GM21515 (cell line): ENCODE results near the gene CLCN4.

Source experiments
- ATAC-seq: cut with Tn5 transposase; IDR thresholded peaks from one replicate; pipeline ENCODE4 v1.9.1; 2021; ENCODE audit not compliant: unreplicated experiment

The CLCN4 gene

DNA sequence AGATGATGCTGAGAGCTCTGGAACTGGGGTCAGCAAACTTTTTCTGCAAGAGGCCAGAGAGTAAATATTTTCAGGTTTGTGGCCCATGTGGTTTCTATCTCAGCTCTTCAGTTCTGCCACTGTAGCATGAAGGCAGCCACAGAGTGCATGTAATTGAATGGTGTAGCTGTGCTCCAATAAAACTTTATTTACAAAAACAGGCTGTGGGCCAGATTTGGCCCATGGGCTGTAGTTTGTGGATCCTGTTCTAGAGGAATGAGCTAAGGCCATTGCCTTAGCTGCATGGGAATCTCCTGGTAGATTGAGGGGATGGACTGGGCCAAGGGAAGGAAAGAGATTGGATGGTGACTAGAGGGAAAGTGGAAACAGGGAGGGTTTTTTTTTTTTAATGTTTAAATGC is 36.8 kb downstream of the CLCN4 start:
- no peak for ATAC-seq

DNA sequence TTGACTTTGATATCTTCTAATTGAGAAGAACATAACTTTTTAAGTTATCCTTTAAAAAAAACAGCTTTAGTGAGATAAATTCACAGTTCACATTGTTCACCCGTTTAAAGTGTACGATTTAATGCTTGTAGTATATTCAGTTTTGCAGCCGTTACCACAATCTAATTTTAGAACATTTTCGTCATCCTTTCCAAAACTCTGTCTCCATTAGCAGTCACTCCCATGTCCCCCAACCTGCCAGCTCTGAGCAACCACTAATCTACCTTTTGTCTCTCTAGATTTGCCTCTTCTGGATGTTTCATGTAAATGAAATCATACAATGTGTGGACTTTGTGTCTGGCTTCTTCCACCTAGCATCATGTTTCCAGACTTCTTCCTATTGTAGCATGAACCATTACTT is 38.6 kb downstream of the CLCN4 start:
- no peak for ATAC-seq

DNA sequence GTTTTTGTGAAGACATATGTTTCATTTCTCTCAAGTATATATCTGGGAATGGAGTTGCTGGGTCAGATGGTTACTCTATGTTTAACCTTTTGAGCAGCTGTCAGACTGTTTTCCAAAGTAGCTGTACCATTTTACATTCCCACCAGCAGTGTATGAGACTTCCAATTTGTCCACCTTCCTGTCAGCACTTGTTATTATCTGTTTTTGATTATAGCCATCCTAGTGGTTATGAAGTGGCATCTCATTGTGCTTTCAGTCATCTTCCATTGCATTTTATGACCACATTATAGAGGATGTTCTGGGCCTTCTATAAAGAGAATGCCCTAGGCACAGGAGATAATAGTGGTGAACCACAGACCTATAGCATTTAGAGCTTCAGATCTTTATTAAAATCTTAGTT is 39.2 kb downstream of the CLCN4 start:
- no peak for ATAC-seq

DNA sequence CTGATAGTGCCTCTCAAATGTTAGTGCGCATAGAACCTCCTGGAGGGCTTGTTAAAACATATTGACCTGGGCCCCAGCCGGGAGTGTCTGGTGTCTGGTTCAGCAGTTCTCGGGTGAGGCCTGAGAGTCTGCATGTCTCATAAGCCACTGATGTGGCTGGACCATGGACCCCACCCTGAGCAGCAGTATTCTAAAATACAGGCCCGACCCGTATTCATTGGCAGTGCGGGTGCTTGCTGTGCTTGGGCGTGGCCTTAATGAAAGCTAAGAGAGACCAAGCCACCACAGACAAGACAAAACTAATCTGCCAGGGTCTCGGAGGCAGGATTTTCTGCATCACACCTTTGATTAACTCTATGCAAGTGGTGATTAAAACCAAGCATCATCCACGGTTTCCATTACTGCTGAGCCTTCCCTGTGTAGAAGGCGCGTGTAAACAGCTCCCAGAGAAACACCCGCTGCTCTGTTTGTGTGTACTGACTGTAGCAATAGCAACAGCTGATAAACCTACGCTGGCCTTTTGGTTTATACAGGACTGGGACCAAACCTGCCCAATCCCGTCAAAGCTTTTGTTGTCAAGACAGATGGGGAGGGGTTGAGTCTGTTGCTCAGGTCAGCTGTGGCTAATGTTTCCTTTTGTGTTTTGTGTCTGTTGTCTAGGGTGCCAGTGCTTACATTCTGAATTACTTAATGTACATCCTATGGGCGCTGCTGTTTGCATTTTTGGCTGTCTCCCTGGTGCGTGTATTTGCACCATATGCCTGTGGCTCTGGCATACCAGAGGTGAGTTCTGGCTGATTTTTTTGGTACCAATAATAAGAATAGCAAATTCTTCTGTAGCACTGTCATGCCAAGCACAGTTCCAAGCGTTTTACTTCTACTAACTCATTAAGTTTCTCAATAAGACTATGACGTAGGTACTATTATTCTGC is 40.8 kb downstream of the CLCN4 start:
- ATAC-seq, result no peak

DNA sequence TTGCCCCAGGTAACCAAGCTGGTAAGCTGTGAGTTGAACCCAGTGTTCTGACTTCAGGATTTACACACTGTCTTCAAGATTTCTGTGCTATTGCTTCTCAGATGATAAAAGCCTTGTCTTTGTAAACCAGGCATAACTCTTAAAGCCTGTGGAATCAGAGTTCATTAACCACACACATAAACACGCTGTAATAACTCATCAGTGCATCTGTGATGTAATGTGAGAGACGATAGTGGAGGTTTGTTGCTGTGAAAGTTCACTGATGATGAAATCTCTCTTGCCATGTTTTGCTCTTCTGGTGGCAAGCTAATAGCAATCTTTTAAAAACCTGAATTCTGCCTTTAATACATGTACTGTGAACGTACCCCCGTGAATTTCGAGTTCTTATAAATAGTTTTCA is 41.5 kb downstream of the CLCN4 start:
- no peak for ATAC-seq

DNA sequence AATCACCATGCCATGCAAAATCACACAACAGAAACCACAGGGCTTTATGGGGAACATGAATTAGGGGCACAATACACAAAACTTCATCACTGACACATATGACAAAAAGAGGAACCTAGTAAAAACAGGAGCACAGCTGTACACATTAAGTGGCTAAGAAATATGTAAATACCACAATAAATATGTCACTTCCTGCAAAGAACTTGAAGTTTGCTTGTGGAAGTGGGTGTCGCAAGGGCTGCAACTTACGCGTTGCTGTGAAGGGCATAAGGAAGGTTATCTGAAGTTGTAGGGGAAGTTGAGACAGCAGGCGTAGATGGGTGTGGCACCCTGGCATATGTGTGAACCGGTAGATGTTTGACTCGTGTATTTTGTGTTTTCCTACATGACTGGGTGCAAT is 42.4 kb downstream of the CLCN4 start:
- peak; percentile 86 for ATAC-seq

DNA sequence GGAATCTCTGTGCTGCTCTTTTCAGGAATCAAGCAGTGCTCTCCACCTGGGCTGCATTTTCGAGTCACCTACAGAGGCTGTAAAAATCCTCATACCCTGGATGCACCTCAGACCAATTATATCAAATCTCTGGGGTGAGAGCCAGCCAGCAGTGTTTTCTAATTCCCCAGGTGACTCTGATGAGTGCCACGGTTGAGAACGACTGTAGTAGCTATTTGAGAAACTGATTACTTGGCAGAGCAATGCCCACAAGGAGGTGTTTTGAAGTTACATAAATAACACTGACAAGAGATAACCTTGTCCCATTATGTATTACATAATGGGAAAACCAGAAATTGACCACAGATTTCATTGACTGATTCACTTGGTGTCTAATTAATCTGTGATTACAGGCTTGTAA is 46.8 kb downstream of the CLCN4 start:
- no peak for ATAC-seq

DNA sequence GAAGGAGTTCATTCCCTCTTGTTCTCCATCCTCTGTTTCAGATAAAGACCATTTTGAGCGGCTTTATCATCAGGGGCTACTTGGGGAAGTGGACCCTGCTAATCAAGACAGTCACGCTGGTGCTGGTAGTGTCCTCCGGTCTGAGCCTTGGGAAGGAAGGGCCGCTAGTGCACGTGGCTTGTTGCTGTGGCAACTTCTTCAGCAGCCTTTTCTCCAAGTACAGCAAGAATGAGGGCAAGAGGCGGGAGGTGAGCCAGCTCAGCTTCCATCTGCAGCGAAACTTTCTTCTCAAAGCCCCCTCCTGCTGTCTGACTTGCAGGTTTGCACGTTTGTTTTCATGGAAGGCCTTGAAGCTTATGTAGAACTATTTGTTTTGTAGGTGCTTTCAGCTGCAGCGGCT is 49.5 kb downstream of the CLCN4 start:
- ATAC-seq, result no peak

DNA sequence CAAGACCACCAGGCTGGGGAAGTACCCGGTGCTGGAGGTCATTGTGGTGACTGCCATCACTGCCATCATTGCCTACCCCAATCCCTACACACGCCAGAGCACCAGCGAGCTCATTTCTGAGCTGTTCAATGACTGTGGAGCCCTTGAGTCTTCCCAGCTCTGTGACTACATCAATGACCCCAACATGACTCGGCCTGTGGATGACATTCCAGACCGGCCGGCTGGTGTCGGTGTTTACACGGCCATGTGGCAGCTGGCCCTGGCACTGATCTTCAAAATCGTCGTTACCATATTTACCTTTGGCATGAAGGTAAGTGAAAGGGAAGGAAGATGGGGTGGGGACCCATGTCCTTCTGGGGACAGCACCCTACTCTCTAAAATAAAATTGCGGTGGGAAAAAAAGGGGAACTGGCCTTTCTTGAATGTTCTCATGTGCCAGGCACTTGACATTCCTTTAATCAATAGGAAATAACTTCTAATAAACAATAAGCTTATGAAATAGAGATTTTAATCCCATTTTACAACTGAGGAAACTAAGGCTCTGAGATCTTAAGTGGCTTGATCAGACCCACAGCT is 51.6 kb downstream of the CLCN4 start:
- no peak for ATAC-seq

DNA sequence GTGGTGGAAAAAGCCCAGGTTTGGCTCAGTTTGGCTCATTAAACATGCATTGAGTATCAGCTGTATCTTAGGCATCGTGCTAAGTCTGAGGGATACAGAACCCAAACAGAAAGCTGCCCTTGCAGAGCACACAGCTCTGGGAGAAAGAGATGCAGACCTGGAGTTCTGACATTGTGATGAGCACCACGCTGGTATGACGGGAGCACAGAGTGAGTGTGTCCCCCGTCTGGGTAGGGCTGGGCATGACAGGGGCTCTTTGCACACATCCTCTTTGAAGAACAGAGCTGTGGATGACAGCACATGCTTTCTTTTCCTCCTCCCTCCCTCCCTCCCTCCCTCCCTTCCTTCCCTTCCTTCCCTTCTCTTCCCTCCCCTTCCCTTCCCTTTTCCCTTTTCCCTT is 52.2 kb downstream of the CLCN4 start:
- ATAC-seq, result no peak

DNA sequence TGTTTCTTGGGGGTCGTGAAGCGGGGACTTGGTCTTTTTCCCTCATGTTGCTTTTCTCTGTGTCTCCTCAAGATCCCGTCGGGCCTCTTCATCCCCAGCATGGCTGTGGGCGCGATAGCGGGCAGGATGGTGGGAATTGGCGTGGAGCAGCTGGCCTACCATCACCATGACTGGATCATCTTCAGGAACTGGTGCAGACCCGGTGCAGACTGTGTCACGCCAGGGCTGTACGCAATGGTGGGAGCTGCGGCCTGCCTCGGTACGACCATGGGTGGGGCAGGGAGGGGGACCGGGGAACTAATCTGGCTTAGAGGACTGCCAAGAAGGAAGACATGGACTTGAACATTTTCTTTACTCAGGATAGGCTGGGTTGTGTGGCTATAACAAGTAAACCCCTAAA is 55.6 kb downstream of the CLCN4 start:
- no peak for ATAC-seq

DNA sequence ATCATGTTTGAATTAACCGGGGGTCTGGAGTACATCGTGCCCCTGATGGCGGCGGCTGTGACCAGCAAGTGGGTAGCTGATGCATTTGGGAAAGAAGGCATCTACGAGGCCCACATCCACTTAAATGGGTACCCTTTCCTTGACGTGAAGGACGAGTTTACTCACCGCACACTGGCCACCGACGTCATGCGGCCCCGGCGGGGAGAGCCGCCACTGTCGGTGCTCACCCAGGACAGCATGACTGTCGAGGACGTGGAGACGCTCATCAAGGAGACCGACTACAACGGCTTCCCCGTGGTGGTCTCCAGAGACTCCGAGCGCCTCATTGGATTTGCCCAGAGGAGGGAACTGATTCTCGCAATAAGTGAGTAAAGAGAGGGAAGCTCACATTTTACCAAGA is 56.9 kb downstream of the CLCN4 start:
- no peak for ATAC-seq

DNA sequence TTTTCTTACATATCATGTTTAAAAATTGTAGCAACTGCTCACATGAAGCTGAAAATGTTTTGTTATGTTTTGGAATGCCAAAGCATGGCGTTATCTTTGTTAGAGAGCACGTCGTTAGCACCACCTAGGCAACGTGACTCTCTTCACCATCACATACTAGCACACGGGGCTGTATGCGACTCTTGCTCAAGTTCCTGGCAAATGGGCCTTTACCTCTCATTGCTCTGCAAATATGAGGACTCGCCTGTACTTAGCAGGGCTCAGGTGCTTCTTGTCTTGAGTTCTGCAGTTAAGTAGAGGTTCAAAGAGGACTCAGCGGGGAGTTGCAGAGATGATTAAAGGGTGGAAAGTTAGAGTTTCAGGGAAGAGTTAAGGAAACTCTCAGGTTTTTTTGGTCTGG is 59.4 kb downstream of the CLCN4 start:
- ATAC-seq, result no peak

DNA sequence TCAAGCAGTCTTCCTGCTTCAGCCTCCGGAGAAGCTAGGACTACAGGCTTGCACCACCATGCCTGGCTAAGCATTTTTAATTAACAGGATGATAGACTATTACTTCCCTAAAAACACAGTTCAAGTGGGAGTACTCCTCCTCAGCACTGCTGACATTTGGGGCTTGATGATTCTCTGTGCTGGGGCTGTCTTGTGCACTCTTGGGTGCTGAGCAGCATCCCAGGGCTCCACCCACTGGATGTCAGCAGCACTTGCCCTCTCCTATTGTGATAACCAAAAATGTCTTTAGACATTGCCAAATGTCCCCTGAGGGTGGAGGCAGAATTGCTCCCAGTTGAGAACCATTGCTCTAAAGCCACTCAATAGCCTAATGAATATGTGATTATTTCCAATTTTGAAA is 60.4 kb downstream of the CLCN4 start:
- no peak for ATAC-seq

DNA sequence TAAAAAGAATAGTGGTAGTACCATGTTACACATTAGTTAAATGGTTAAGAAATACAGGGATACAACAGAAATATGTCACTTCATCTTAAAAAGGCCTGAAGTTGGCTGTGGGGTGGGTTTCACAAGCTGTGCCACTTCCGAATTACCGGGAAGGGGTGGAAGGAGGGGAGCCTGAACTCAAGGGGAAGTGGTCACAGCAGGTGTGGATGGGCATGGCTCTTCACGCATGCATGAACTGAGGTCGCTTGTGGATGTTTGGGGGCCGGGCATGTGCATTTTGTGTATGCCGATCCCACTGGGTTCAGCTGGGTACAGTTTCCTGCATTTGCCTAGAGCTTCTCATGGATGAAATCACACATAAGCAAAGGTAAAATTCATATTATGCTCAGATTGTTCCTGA is 64.9 kb downstream of the CLCN4 start:
- no peak for ATAC-seq

DNA sequence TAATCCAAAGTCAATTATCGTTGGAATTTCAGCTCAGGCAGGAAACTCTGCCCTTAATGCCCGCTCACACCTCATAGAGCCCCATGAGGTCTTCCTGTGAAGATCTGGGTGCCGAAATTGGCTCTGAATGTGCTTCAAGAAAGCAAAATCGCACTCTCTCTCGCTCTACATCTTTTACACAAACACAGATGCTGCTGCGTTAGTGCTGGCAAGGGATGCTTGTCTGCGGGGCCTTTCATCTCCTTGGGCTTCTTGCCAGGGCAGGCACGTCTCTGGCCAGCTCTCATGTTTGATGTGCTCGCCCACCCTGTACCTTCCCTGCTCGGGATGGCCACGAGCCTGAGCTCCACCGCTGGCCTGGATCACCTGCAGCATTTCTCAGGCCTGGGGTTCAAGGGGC is 66.5 kb downstream of the CLCN4 start:
- ATAC-seq, result no peak

DNA sequence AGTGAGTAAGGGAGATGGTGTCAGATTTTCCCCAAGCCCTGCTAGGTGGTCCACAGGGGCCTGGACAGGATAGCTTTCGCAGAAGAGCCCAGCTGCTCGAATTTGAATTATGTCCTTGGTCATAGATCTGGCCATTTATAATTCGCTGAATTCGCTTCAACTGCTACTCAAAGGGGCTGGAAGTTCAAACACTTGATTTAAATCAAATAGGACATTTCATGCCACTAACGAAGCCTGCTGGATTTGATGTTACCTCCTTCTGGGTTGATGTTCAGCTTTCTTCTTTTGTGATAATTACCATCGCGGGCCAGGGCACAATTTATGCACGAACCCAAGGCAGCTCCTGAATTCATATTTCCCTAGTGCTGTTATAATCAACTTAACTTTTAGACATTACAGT is 67.0 kb downstream of the CLCN4 start:
- ATAC-seq, result no peak

DNA sequence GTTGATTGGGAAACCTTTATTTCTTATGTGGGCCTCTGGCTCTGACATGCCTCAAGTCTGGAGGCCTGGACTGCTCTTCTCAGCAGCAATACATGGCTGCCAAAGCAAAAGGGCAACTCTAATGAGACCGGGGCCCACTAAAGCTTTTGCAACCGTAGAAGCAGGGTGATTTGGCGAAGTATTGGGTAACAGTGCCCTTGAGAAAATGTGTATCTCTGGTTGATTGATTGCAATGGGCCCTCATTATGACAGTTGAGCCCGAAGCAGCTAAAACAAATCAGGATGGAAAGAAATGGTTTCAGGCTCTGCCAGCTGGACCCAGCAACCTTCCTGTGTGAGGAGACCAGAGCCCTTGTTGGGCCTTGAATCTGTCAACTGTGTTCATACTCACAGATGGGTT is 73.4 kb downstream of the CLCN4 start:
- no peak for ATAC-seq

DNA sequence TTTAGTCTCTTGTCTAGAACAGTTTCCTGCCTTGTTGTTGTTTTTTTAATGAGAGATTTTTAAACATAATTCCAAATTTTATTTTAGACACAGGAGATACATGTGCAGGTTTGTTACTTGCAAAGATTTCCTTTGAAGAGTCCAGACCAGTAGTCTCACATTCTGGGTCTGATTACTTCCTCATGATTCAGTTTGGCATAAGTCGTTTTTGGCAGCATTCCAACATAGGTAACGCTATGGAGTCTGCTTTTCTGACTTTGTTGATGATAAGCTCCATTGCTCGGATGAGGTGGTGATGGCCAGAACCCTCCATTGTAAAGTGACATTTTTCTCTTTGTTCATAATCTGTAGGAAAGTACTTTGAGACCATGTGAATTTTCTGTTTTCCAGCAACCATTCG is 74.7 kb downstream of the CLCN4 start:
- no peak for ATAC-seq

DNA sequence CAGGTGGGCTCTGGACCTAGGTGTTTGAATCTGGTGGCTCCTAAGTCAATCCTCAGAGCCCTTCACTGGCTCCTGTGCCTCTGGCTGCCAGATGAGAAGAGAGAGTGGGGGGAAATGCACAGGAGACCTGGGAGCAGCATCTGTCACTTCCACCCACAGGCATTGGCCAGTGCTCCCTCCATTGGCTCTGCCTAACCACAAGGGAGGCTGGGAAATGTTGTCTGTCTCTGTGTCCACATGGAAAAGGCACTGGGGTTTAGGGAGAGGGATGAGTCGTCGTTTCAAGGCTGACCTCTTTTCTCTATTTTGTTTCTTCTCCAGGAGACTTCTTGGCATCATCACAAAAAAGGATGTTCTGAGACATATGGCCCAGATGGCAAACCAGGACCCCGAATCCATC is 76.4 kb downstream of the CLCN4 start:
- ATAC-seq, result no peak

DNA sequence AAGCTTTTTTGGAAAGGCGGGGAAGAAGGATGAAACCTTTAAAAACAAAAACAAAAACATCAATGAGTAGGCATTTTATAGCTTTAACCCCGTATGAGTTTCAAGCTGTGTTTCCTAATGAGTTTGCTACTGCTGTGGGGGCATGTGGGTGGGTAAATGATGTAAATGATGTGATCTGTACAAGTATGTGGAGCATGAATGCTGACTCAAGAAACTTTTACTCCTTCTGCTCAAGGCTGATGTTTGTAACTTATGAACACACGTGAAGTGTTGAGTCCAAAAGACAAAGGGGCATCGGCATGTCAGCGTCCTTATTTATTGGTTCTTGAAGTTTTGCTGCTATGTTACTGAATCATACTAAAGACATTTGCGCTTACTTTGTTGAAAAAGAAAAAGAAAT is 76.9 kb downstream of the CLCN4 start:
- no peak for ATAC-seq

DNA sequence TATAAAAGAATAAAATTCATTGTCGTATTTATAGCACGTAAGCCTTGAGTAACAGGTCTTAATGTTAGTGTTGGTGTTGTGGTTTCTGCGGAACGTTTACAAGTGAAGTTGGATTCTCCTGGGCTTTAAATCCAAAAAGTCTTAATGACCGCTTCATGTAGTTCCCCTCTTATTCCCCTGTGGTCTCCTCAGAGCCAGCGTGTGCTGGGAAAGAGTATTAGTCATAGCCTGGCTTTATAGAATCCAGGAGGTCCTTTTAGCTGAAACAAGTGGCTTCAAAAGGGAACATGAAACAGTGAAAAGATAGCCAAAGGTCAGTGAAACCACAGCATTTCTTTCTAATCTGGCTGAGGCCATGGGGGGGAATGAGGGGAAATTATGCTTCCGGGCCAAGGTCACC is 79.1 kb downstream of the CLCN4 start:
- ATAC-seq, result no peak

DNA sequence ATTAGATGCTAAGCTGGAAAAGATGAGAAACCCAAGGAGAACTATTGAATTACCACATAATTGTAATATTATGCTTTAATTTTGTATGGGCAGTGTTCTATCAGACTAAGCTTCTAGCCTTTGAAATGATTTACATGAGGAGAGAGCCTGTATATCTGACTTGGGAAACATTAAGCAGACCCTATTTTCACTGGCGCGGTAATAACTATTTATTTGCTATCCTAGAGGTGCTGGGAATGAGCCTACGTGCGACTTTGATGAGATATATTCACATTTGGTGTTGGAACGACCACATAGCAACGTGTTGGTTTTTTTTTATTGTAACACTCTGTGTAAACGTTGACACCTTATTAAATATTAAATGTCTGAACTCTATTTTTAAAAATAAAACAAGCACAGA is 80.5 kb downstream of the CLCN4 start:
- ATAC-seq, result no peak
